Cardiac fibroblast (primary cell): ENCODE data around the gene CYTH1.
"Not testable (repeated sequence)": the region's sequence is repeated elsewhere in the genome, so short reads cannot be mapped to it uniquely, and the experiment has no call there.

ENCODE experiments used
- DNase-seq, 2 donors: peaks; one replicate each; pipeline versions ENCODE4 v3.0.0 to v3.0.0-alpha.2; 2010; ENCODE audit warnings: low read depth in 2 of 2
- H3K4me3 ChIP-seq, 2 donors: replicated peaks in 1 of 2; 1 replicate in 1 of 2; 2 replicates in 1 of 2; pipeline ENCODE4 v1.5.1; 2011; ENCODE audit warnings: low read depth in 2 of 2, low read length in 2 of 2, mild to moderate bottlenecking in 2 of 2, moderate library complexity in 1 of 2
- TF ChIP-seq, protein P1 (sequence below): IDR thresholded peaks from one replicate; pipeline ENCODE4 v1.5.1; 2011; ENCODE audit warnings: low read depth, mild to moderate bottlenecking, low read length, inconsistent platforms

CYTH1 gene

DNA sequence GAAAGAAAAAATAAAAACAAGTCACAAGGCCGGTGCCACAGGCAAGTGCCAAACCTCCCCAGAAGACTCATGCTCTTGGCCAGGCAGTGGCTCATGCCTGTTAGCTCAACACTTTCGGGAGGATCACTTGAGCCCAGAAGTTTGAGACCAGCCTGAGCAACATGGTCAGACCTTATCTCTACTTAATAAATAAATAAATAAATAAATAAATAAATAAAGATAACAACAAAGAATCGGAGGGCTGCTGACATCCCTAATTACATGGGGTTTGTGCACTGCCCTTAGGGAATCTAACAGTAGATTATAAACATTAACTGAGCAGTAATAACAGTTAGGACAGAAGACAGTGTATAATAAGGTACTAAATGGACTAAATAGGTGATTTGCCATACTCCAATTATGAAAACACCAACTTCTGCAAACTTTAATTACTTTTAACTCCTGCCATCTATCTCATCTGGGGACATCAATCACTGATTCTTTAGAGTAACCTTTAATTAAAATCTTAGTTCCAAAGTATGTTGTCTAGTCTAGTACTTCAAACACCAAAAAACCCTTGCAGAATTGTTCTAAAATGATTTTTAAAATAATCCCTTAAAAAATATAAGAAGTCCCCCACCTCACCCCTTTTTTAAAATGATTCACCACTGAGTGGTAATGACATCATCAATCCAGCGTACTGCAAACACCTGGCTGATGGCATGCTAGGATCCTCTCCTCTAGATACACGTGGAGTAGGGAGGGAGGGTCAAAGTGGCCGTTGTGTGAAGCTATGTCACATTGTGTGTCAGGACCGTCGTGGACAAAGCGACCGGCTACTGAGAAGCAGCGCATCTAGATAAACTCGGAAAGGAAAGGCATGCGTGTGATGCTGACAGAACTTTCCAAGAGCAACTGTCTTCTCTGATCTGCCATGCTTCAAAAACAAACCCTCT is 28.5 kb downstream of the CYTH1 start:
- DNase-seq = peak in 1 of 2 donors; percentile 17

DNA sequence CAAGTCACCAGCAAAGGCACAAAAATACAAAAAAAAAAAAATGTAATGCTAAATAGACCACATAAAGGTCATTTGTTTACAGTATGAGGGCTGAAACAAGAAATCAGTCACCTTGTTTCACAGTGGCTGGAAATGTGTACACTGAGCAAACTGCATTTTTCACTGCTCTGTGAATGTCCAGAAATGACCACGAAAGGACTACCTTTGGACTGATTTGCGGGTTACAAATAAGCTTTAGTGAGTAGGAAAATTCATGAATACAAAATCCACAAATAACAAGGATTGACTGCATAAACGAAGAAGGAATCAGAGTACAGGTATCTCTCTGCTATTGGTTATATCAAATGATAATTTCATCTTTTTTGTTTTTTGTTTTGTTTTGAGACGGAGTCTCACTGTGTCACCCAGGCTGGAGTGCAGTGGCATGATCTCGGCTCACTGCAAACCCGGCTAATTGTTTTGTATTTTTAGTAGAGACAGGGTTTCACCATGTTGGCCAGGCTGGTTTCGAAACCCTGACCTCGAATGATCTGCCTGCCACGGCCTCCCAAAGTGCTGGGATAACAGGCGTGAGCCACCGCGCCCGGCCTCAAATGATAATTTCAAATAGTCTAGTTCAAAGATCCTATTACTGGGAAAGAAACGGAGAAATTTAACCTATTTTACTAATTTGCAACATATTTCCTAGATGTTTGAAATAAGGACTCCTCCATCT is 30.5 kb downstream of the CYTH1 start:
- no peak overlapping the region for H3K4me3 ChIP-seq
- no peak for DNase-seq
- TF ChIP-seq, protein P1, sequence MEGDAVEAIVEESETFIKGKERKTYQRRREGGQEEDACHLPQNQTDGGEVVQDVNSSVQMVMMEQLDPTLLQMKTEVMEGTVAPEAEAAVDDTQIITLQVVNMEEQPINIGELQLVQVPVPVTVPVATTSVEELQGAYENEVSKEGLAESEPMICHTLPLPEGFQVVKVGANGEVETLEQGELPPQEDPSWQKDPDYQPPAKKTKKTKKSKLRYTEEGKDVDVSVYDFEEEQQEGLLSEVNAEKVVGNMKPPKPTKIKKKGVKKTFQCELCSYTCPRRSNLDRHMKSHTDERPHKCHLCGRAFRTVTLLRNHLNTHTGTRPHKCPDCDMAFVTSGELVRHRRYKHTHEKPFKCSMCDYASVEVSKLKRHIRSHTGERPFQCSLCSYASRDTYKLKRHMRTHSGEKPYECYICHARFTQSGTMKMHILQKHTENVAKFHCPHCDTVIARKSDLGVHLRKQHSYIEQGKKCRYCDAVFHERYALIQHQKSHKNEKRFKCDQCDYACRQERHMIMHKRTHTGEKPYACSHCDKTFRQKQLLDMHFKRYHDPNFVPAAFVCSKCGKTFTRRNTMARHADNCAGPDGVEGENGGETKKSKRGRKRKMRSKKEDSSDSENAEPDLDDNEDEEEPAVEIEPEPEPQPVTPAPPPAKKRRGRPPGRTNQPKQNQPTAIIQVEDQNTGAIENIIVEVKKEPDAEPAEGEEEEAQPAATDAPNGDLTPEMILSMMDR = no peak

More for the DNA sequence above, 28.5 kb downstream of the CYTH1 start:
- H3K4me3 ChIP-seq = no peak overlapping the region
- TF ChIP-seq, protein P1 = no peak

DNA sequence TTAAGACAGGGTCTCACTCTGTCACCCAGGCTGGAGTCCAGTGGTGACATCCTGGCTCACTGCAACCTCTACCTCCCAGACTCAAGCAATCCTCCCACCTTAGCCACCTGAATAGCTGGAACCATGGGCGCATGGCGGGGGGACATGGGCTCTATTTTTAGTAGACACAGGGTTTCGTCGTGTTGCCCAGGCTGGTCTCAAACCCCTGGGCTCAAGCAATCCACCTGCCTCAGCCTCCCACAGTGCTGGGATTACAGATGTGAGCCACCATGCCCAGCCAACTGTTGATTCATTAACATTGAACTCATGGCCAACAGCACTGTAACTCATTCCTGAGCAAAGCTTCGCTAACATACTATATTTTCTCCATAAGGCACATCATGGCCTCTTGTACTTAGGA is 31.1 kb downstream of the CYTH1 start:
- H3K4me3 ChIP-seq, DNase-seq: not testable (repeated sequence)

DNA sequence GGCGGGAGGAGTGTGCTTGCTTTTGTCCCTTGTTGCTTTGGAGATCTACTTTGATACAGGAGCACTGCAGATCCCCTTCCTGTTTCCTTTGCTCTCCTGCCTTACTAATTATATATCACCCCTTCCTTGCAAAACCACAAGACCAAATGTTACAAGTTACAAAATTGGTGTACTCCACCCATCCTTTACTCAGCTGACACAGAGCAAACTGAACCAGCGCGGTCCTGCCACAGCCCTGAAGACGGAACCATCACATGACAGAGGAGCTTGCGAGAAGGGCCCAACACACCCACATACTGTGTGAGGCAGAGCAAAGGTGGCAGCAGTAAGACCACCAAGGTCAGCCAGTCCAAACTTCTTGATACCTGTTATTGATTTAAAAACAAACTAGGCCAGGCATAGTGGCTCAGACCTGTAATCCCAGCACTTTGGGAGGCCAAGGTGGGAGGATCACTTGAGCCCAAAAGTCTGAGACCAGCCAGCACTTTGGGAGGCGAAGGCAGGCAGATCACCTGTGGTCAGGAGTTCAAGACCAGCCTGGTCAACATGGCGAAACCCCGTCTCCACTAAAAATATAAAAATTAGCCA is 33.2 kb downstream of the CYTH1 start:
- DNase-seq = peak; percentile 58 to 70
- H3K4me3 ChIP-seq = no peak overlapping the region

GRCh38 chr17:78748048-78748729 is 33.9 kb downstream of the CYTH1 start:
- no peak for DNase-seq
- TF ChIP-seq, protein P1 = no peak
- H3K4me3 ChIP-seq = no peak overlapping the region

More for the DNA sequence above, 33.2 kb downstream of the CYTH1 start:
- TF ChIP-seq, protein P1 = no peak

GRCh38 chr17:78747488-78747887 is 34.6 kb downstream of the CYTH1 start:
- DNase-seq = peak in 1 of 2 donors; percentile 23
- no peak overlapping the region for H3K4me3 ChIP-seq
- TF ChIP-seq, protein P1 = no peak

- DNase-seq = no peak
- TF ChIP-seq, protein P1 = no peak
- H3K4me3 ChIP-seq = no peak overlapping the region
Observed at GRCh38 chr17:78746949-78747269, 35.2 kb downstream of the CYTH1 start.
